ENCODE measurements around the gene GPC3.
A peak's percentile ranks its signal among the peaks of the same experiment; 100 is the strongest.

Gene GPC3

GRCh38 chrX:133804072-133804471, 181.3 kb downstream of the GPC3 start:
- Histone ChIP-seq H3K56ac (ENCODE audit: low read length) (no peak overlapping the region), H3K23ac (ENCODE audit: low read length) (no peak overlapping the region), H3K18ac (ENCODE audit: low read length) (no peak overlapping the region), H3K79me2 (ENCODE audit: control insufficient read depth, insufficient read depth, low read length) (no peaks in the 10 kb centered on the region), H3K27me3 (ENCODE audit: insufficient read depth, low read length, poor library complexity) (no peaks in the 10 kb centered on the region), H3K79me1 (ENCODE audit: low read length) (no peaks in the 10 kb centered on the region), H4K5ac (ENCODE audit: low read length) (no peak overlapping the region), H2BK15ac (replicated peaks; ENCODE audit: low read depth) (no peak overlapping the region), H3K9ac (ENCODE audit: low read length) (no peak overlapping the region), H3K4ac (ENCODE audit: low read depth, low read length) (no peak overlapping the region), H2BK120ac (ENCODE audit: low read depth, low read length) (no peak overlapping the region), H2AK5ac (ENCODE audit: low read length) (no peak overlapping the region), H4K8ac (ENCODE audit: low read depth, low read length) (no peak overlapping the region), H3K27ac (ENCODE audit: low read depth, low read length) (no peak overlapping the region), H3K36me3 (ENCODE audit: control insufficient read depth, insufficient read depth, low read length) (no peaks in the 10 kb centered on the region), H3K4me1 (ENCODE audit: control insufficient read depth, low read depth, low read length) (no peaks in the 10 kb centered on the region), H3K4me2 (ENCODE audit: low read length) (no peak overlapping the region), H3K4me3 (ENCODE audit: low read length) (no peak overlapping the region), H2BK5ac (ENCODE audit: low read length) (no peak overlapping the region)
- no peak for DNase-seq
- no CpG with 5 or more reads among the region's 6 CpGs for WGBS (ENCODE audit: extremely low coverage, insufficient coverage, low lambda C conversion rate)

DNA sequence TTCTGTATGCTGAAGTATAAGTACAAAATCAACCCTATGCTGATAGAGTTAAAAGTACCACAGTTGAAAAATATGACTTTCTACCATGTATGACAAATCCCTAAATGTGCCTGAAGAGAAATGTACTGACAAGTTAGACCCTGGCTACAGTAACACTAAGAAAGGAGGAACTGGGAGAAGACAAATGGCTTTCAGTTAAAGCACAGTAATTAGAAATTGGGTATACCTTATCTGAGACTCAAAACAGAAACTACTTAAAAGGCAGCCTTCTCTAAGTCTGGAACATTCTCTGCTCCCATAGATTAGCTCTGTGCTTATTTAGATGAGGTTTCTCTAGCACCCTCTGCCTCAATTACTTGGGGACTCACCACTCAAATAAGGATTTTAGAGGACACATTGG, 189.1 kb downstream of the GPC3 start:
- Histone ChIP-seq H3K4me1 (ENCODE audit: control insufficient read depth, low read depth, low read length) (no peaks in the 10 kb centered on the region), H3K9ac (ENCODE audit: low read length) (no peak overlapping the region), H4K5ac (ENCODE audit: low read length) (no peak overlapping the region), H4K8ac (ENCODE audit: low read depth, low read length) (no peak overlapping the region), H3K4ac (ENCODE audit: low read depth, low read length) (no peak overlapping the region), H3K4me2 (ENCODE audit: low read length) (no peak overlapping the region), H2BK15ac (replicated peaks; ENCODE audit: low read depth) (no peak overlapping the region), H3K79me2 (ENCODE audit: control insufficient read depth, insufficient read depth, low read length) (no peaks in the 10 kb centered on the region), H3K27ac (ENCODE audit: low read depth, low read length) (no peak overlapping the region), H3K23ac (ENCODE audit: low read length) (no peak overlapping the region), H3K27me3 (ENCODE audit: insufficient read depth, low read length, poor library complexity) (no peaks in the 10 kb centered on the region), H3K4me3 (ENCODE audit: low read length) (no peak overlapping the region), H2BK120ac (ENCODE audit: low read depth, low read length) (no peak overlapping the region), H3K36me3 (ENCODE audit: control insufficient read depth, insufficient read depth, low read length) (no peaks in the 10 kb centered on the region), H2BK5ac (ENCODE audit: low read length) (no peak overlapping the region), H3K79me1 (ENCODE audit: low read length) (no peaks in the 10 kb centered on the region), H3K18ac (ENCODE audit: low read length) (no peak overlapping the region), H2AK5ac (ENCODE audit: low read length) (no peak overlapping the region), H3K56ac (ENCODE audit: low read length) (no peak overlapping the region)
- DNase-seq, result no peak

GRCh38 chrX:133794126-133794525, 191.3 kb downstream of the GPC3 start:
- no peaks in the 10 kb centered on the region for H3K79me1 ChIP-seq (ENCODE audit: low read length)
- H3K4me2 ChIP-seq (ENCODE audit: low read length), result no peak overlapping the region
- no peak overlapping the region for H4K8ac ChIP-seq (ENCODE audit: low read depth, low read length)
- no peak overlapping the region for H3K4me3 ChIP-seq (ENCODE audit: low read length)
- H2BK15ac ChIP-seq (replicated peaks; ENCODE audit: low read depth), result no peak overlapping the region
- no peak overlapping the region for H3K23ac ChIP-seq (ENCODE audit: low read length)
- DNase-seq, result peak; percentile 11
- H3K56ac ChIP-seq (ENCODE audit: low read length), result no peak overlapping the region
- no peak overlapping the region for H3K9ac ChIP-seq (ENCODE audit: low read length)
- no peak overlapping the region for H3K27ac ChIP-seq (ENCODE audit: low read depth, low read length)
- H3K4me1 ChIP-seq (ENCODE audit: control insufficient read depth, low read depth, low read length), result no peaks in the 10 kb centered on the region
- H2BK5ac ChIP-seq (ENCODE audit: low read length), result no peak overlapping the region
- WGBS (ENCODE audit: extremely low coverage, insufficient coverage, low lambda C conversion rate), result no CpG with 5 or more reads among the region's 4 CpGs
- H3K79me2 ChIP-seq (ENCODE audit: control insufficient read depth, insufficient read depth, low read length), result no peaks in the 10 kb centered on the region
- no peak overlapping the region for H4K5ac ChIP-seq (ENCODE audit: low read length)
- no peaks in the 10 kb centered on the region for H3K27me3 ChIP-seq (ENCODE audit: insufficient read depth, low read length, poor library complexity)
- no peak overlapping the region for H2BK120ac ChIP-seq (ENCODE audit: low read depth, low read length)
- H3K4ac ChIP-seq (ENCODE audit: low read depth, low read length), result no peak overlapping the region
- no peaks in the 10 kb centered on the region for H3K36me3 ChIP-seq (ENCODE audit: control insufficient read depth, insufficient read depth, low read length)
- H2AK5ac ChIP-seq (ENCODE audit: low read length), result no peak overlapping the region
- no peak overlapping the region for H3K18ac ChIP-seq (ENCODE audit: low read length)

DNA sequence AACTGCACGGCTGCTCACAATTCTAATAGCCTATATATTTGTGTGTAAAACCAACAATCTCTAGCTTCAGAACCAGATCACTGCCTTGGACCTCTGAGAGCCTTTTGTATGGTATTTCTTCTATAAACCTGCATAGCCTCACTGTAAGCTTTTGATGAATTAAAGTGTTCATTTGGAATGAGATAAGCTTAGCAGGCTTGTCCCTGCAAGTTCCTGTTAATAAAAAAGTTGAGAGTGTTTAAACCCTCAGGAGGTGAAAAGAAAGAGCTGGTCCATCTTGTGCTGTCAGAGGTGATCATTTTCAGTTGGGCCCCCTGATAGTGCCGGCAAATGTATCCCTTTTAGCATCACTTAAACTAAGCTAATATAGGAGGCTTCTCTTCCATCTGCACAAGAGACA, 191.8 kb downstream of the GPC3 start:
- Histone ChIP-seq H4K5ac (ENCODE audit: low read length) (no peak overlapping the region), H2BK15ac (replicated peaks; ENCODE audit: low read depth) (no peak overlapping the region), H3K9ac (ENCODE audit: low read length) (no peak overlapping the region), H2BK120ac (ENCODE audit: low read depth, low read length) (no peak overlapping the region), H3K27ac (ENCODE audit: low read depth, low read length) (no peak overlapping the region), H3K23ac (ENCODE audit: low read length) (no peak overlapping the region), H3K79me1 (ENCODE audit: low read length) (no peaks in the 10 kb centered on the region), H3K4me3 (ENCODE audit: low read length) (no peak overlapping the region), H3K27me3 (ENCODE audit: insufficient read depth, low read length, poor library complexity) (no peaks in the 10 kb centered on the region), H2BK5ac (ENCODE audit: low read length) (no peak overlapping the region), H3K36me3 (ENCODE audit: control insufficient read depth, insufficient read depth, low read length) (no peaks in the 10 kb centered on the region), H4K8ac (ENCODE audit: low read depth, low read length) (no peak overlapping the region), H3K4me2 (ENCODE audit: low read length) (no peak overlapping the region), H3K4ac (ENCODE audit: low read depth, low read length) (no peak overlapping the region), H3K56ac (ENCODE audit: low read length) (no peak overlapping the region), H3K79me2 (ENCODE audit: control insufficient read depth, insufficient read depth, low read length) (no peaks in the 10 kb centered on the region), H3K4me1 (ENCODE audit: control insufficient read depth, low read depth, low read length) (no peaks in the 10 kb centered on the region), H3K18ac (ENCODE audit: low read length) (no peak overlapping the region), H2AK5ac (ENCODE audit: low read length) (no peak overlapping the region)
- no CpG with 5 or more reads among the region's 2 CpGs for WGBS (ENCODE audit: extremely low coverage, insufficient coverage, low lambda C conversion rate)
- no peak for DNase-seq

GRCh38 chrX:133792198-133792953, 193.0 kb downstream of the GPC3 start:
- H3K79me2 ChIP-seq (ENCODE audit: control insufficient read depth, insufficient read depth, low read length), result no peaks in the 10 kb centered on the region
- no CpG with 5 or more reads among the region's 7 CpGs for WGBS (ENCODE audit: extremely low coverage, insufficient coverage, low lambda C conversion rate)
- H3K18ac ChIP-seq (ENCODE audit: low read length), result no peak overlapping the region
- H3K4me2 ChIP-seq (ENCODE audit: low read length), result peak overlapping the region; percentile 15
- H3K9ac ChIP-seq (ENCODE audit: low read length), result no peak overlapping the region
- H3K36me3 ChIP-seq (ENCODE audit: control insufficient read depth, insufficient read depth, low read length), result no peaks in the 10 kb centered on the region
- no peak overlapping the region for H2AK5ac ChIP-seq (ENCODE audit: low read length)
- peak; percentile 91 for DNase-seq
- H2BK120ac ChIP-seq (ENCODE audit: low read depth, low read length), result no peak overlapping the region
- H3K23ac ChIP-seq (ENCODE audit: low read length), result no peak overlapping the region
- H4K8ac ChIP-seq (ENCODE audit: low read depth, low read length), result no peak overlapping the region
- no peak overlapping the region for H2BK15ac ChIP-seq (replicated peaks; ENCODE audit: low read depth)
- H3K56ac ChIP-seq (ENCODE audit: low read length), result no peak overlapping the region
- H3K27ac ChIP-seq (ENCODE audit: low read depth, low read length), result no peak overlapping the region
- H3K79me1 ChIP-seq (ENCODE audit: low read length), result no peaks in the 10 kb centered on the region
- no peak overlapping the region for H2BK5ac ChIP-seq (ENCODE audit: low read length)
- H3K27me3 ChIP-seq (ENCODE audit: insufficient read depth, low read length, poor library complexity), result no peaks in the 10 kb centered on the region
- H4K5ac ChIP-seq (ENCODE audit: low read length), result no peak overlapping the region
- H3K4ac ChIP-seq (ENCODE audit: low read depth, low read length), result no peak overlapping the region
- H3K4me3 ChIP-seq (ENCODE audit: low read length), result no peak overlapping the region
- no peaks in the 10 kb centered on the region for H3K4me1 ChIP-seq (ENCODE audit: control insufficient read depth, low read depth, low read length)

DNA sequence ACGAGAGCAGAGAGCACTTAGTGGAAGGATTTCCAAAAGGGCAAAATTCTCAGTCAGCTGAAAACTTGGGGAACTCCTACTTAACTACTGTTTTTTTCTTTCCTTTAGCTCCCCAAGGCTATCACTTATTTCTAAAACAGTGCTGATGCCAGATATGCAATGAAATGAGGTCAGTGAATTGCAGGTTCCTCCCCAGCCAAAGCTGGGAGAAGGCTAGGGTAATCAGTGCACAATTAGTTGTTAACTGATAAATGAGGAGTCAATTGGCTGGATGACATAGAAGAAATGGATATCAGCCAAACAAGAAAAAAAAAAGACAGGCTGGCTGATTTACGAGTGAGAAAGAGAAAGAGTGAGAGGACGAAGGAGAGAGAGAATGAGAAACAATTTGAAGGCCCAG, 195.6 kb downstream of the GPC3 start:
- Histone ChIP-seq H2BK15ac (replicated peaks; ENCODE audit: low read depth) (no peak overlapping the region), H3K4me1 (ENCODE audit: control insufficient read depth, low read depth, low read length) (no peaks in the 10 kb centered on the region), H3K36me3 (ENCODE audit: control insufficient read depth, insufficient read depth, low read length) (no peaks in the 10 kb centered on the region), H3K4ac (ENCODE audit: low read depth, low read length) (no peak overlapping the region), H3K56ac (ENCODE audit: low read length) (no peak overlapping the region), H3K9ac (ENCODE audit: low read length) (no peak overlapping the region), H3K79me1 (ENCODE audit: low read length) (no peaks in the 10 kb centered on the region), H3K4me2 (ENCODE audit: low read length) (no peak overlapping the region), H3K27ac (ENCODE audit: low read depth, low read length) (no peak overlapping the region), H4K5ac (ENCODE audit: low read length) (no peak overlapping the region), H3K79me2 (ENCODE audit: control insufficient read depth, insufficient read depth, low read length) (no peaks in the 10 kb centered on the region), H4K8ac (ENCODE audit: low read depth, low read length) (no peak overlapping the region), H3K18ac (ENCODE audit: low read length) (no peak overlapping the region), H3K4me3 (ENCODE audit: low read length) (no peak overlapping the region), H2BK5ac (ENCODE audit: low read length) (no peak overlapping the region), H3K27me3 (ENCODE audit: insufficient read depth, low read length, poor library complexity) (no peaks in the 10 kb centered on the region), H2BK120ac (ENCODE audit: low read depth, low read length) (no peak overlapping the region), H2AK5ac (ENCODE audit: low read length) (no peak overlapping the region), H3K23ac (ENCODE audit: low read length) (no peak overlapping the region)
- no peak for DNase-seq
- no CpG with 5 or more reads among the region's 3 CpGs for WGBS (ENCODE audit: extremely low coverage, insufficient coverage, low lambda C conversion rate)

Measured in mesendoderm (in vitro differentiated cells).